OCI-M2 (cell line): ENCODE measurements around the gene PCSK5.

Experiments
- DNase-seq: peaks from one replicate; lab custom pipeline; 2025; ENCODE audit not compliant: unreplicated experiment; lab: John Stamatoyannopoulos, UW

Gene PCSK5

DNA sequence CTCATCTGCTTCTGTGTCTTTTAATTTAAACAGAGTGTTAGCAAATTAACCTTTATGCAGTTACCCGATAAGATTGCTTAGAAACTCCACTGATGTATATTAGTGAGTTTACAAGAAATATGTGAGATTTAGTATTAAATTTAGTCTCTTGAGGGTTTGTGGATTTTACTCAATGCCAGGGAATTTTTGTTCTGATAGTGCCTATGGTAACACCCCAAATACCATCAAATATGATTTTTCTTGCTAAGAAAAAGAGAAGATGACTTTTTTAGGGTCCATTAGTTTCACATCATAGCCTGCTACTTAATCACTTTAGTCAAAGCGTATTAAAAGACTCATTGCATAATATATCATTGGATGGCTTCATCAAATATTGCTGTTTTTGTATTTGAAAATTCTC is 224.9 kb downstream of the PCSK5 start:
- DNase-seq, result no peak

- no peak for DNase-seq
Observed at GRCh38 chr9:76115982-76116646, 225.6 kb downstream of the PCSK5 start.

- no peak for DNase-seq
Observed at GRCh38 chr9:76116913-76117312, 226.4 kb downstream of the PCSK5 start.

DNA sequence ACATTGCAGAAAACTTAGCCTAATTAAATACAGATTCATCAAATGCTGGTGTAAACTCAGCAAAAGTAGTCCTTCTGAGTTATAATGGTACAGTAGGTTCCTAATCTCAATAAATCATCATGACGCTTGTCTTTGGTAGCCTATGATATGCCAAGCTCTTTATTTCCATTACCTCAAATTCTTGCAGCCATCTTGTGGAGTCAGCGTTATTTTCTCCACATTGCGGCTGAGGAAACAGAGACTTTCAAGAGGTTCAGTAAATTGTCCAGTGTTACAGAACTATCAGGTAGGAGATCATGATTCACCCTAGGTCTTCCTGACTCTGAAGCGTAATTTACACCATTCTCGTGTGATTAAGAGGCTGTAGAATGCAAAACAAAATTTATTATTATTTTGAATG is 237.2 kb downstream of the PCSK5 start:
- DNase-seq, result no peak

GRCh38 chr9:76135902-76136301 is 245.4 kb downstream of the PCSK5 start:
- DNase-seq, result no peak

GRCh38 chr9:76136986-76137385 is 246.5 kb downstream of the PCSK5 start:
- no peak for DNase-seq

DNA sequence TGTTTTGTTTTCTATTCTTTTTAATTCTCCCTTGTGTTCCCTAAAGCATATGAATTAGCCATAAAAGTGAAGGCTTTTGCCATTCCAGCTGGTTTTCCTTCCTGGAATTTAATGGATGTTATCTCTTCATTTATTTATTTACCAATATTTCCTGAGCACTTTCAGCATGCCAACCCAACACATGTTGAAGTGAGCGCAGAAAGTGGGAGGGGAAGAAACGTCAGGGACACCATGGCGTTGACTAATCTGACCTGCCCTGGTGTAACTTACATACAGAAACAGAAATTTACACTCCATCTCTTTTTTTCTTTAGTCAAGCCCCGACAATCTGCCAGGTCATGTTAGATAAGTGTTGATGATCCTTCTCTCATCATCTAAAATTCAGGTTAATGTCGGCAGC is 247.5 kb downstream of the PCSK5 start:
- DNase-seq, result no peak

- DNase-seq, result no peak
Observed at GRCh38 chr9:76138360-76138759, 247.9 kb downstream of the PCSK5 start.

- no peak for DNase-seq
Observed at GRCh38 chr9:76143834-76144233, 253.4 kb downstream of the PCSK5 start.

DNA sequence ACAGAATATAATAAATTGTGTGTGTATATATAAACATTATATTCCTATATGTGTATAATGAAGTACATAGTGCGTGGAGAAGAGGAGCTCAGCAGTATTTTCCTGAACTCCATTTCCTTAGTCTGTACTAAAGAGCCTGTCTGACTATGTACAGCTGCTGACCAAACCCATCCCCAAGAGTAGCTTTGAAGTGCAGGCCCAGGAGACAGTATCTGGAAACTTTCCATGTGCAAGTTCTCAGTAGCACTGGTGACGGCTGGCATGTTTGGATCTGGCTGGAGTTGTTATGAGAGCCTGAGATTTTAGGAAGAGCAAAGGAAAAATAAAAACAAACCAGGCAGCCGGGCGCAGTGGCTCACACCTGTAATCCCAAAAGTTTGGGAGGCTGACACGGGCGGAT is 259.5 kb downstream of the PCSK5 start:
- DNase-seq, result no peak

GRCh38 chr9:76151267-76151666 is 260.8 kb downstream of the PCSK5 start:
- DNase-seq, result no peak

DNA sequence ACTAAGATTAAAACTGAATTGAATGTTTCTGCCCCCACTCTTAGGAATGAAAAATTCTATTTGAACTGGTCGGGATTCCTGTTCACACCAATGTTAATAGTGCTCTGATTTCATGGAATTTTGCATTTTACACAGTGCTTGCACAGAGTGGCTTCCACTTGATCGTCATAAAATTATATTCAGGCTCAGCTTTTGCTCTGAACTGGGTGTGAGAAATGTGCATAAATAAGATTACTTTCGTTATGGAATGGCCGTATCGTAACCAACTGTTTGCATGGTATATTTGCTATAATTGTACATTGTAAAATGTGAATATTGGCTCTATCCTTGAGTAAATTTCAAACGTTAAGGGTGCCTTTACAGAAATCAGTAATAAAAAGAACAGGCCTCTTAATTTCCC is 262.9 kb downstream of the PCSK5 start:
- no peak for DNase-seq

- DNase-seq, result no peak
Observed at GRCh38 chr9:76153902-76154629, 263.6 kb downstream of the PCSK5 start.

DNA sequence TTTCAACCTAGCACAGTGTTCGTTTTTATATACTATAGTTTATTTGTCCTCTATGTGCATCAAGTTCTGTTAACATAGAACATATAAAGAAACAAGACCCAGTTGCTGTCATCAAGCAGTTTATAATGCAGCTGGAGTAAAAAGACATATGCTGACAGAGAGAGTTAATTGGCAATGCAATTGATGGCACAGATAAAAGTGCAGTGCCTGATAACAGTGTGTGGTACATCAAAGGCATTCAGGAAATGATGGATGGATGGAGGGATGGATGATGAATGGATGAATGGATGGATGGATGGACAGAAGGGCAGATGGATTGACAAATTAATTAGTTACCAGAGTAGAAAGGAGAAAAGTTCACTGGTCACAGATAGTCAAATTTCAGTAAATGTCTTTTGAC is 264.9 kb downstream of the PCSK5 start:
- no peak for DNase-seq

- DNase-seq, result no peak
Observed at GRCh38 chr9:76158713-76159112, 268.2 kb downstream of the PCSK5 start.

DNA sequence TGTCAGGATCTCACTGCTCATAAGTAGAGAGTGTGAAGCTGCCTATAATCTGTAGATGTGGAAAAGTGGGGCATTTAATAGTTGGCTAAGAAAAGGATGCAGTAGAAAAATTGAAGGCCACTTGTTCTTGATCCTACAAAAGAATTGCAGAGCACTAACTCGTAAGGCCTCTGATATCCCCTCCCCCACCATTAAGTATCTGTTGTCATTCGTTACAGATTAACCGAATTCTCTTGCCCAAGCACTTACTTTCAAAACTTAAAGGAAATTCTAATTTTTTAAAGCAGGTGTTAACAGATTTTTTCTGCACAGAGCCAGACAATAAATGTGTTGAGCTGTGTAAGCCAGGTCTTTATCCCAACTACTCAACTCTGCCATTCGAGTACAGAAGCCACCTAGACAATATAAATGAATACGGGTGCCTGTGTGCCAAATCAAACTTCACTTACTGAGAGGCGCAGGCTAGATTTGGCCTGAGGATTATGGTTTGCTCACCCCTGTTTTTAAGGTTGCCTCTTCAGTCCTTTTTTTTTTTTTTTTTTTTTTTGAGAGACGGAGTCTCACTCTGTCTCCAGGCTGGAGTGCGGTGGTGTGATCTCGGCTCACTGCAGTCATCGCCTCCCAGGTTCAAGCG is 268.9 kb downstream of the PCSK5 start:
- DNase-seq, result no peak

DNA sequence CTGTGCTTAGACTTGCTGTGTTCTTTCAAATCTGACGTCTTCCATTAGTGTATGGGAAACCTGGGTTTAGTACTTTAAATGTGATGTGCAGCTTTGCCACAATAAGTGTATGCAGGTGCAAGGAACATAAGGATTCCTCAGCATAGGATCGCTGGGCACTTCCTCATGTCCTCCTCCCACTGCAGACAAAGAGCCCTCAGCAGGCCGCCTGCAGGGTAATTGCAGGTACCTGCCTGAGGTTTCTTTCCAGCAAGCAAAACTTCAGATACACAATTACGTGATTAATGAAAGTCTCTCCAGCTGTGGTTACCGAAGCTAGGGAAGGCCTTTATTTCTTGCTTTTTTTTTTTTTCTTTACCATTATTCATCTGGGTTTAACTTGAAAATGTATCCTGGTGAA is 270.6 kb downstream of the PCSK5 start:
- DNase-seq, result no peak

DNA sequence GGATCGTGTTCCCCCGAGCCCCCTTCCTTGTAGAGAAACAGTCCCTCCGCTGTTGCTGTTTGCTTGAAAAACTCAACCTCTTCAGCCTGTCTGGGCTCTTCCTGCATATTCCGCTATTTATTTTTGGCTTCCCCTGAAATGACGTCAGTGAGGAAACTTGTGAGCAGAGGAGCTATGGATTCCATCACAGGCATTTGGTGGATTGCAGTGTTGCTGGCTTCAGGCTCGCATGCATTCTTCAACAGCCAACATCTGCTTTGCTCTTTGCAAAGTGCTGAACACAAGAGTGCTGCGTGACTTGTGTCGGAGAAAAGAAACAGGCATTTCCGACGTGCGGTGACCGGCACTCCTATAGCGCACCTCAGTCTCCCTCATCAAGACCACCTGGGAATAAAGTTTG is 271.1 kb downstream of the PCSK5 start:
- DNase-seq, result no peak

- DNase-seq, result no peak
Observed at GRCh38 chr9:76162086-76162730, 271.7 kb downstream of the PCSK5 start.

DNA sequence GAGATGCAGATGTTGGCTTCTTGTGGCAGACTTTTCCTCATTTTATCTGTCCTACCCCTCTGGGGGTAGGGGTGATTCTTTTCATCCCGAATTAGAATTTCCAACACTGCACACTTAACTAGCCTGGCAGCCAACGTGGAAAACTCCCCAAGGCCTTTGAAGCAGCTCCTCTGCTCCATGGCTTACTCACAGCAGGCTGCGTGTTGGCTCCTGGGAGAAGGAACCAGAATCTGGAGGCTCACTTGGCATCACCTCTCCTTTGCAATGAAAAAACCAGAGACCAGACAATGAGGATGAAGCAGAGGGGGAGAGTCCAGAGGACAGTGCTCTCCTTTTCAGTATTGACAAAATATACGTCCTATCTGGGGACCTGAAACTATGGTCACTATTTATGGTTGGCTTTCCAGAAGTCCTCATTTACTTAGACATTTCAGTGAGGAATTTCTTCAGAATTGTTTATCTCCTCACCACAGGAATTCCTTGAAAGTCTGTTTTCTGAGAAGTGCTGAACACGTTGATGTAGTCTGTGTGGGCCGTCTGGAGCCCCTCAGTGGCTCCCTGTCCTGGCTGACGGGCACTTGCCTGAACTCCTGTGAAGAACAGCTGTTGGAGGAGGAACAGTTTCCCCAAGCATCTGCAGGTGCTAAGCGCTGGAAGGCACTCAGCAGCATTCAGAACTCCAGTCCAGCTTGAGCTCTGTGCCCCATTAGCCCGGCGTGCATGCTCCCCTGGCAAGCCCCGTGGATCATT is 272.5 kb downstream of the PCSK5 start:
- DNase-seq, result no peak

GRCh38 chr9:76166526-76166925 is 276.1 kb downstream of the PCSK5 start:
- no peak for DNase-seq
